Measurements from ENCODE around the gene SSTR4. TPM values are rescaled to one million over a fixed set of nuclear protein-coding genes. Genes with fewer than 3 reads are reported as not detected.

SSTR4 gene
- total RNA-seq, 1 experiment from 2014 or later: not detected

- CTCF ChIA-PET: no interaction called here
- no peak overlapping the region for H3K4me3 ChIP-seq (ENCODE audit: low read depth in 2 of 2, low read length in 2 of 2)
- intact Hi-C loops (cut with micrococcal nuclease; ENCODE audit: unreplicated experiment) (no loop called here), in situ Hi-C loops (cut with HindIII; ENCODE audit: low pct_unique_long_range_greater_than_20kb, low sequenced_read_pairs) (no loop called here)
- H3K4me1 ChIP-seq (ENCODE audit: control insufficient read depth, insufficient read depth, low read length): no peaks in the 10 kb centered on the region
- ATAC-seq (no peak), DNase-seq (ENCODE audit: low read depth, low spot score) (no peak)
- H3K9me3 ChIP-seq (ENCODE audit: control insufficient read depth, insufficient read depth, low read depth, low read length): no peaks in the 10 kb centered on the region
- H3K36me3 ChIP-seq (ENCODE audit: control insufficient read depth, insufficient read depth, low read length): no peaks in the 10 kb centered on the region
- H3K27ac ChIP-seq (ENCODE audit: low read length): no peak overlapping the region
- no TSS peak for BruUV-seq (replicated peaks)
- TF ChIP-seq TCF7L2 (IDR thresholded peaks at IDR 0.05; ENCODE audit: low read depth, low read length) (no peak), CTCF (IDR thresholded peaks at IDR 0.05) (no peak), POLR2AphosphoS5 (IDR thresholded peaks at IDR 0.05; ENCODE audit: low read depth, low read length) (no peak), SIN3A (IDR thresholded peaks at IDR 0.05; ENCODE audit: borderline replicate concordance, insufficient read depth, low read depth, low read length) (no peak), REST (IDR thresholded peaks at IDR 0.05; ENCODE audit: insufficient read depth in 1 of 2, low read depth in 2 of 2, low read length in 1 of 2) (no peak)
- peaks cover 5% of the 10 kb centered on the region for H3K27me3 ChIP-seq (ENCODE audit: control insufficient read depth, insufficient read depth, low read length)
- POLR2A ChIA-PET: no interaction called here
These were observed 7.4 kb upstream of the SSTR4 start for GRCh38 chr20:23027721-23028120.

GRCh38 chr20:23028392-23028791 is 6.7 kb upstream of the SSTR4 start:
- Histone ChIP-seq H3K27me3 (ENCODE audit: control insufficient read depth, insufficient read depth, low read length) (peaks cover 5% of the 10 kb centered on the region), H3K36me3 (ENCODE audit: control insufficient read depth, insufficient read depth, low read length) (no peaks in the 10 kb centered on the region), H3K4me3 (ENCODE audit: low read depth in 2 of 2, low read length in 2 of 2) (no peak overlapping the region), H3K9me3 (ENCODE audit: control insufficient read depth, insufficient read depth, low read depth, low read length) (no peaks in the 10 kb centered on the region), H3K27ac (ENCODE audit: low read length) (no peak overlapping the region), H3K4me1 (ENCODE audit: control insufficient read depth, insufficient read depth, low read length) (no peaks in the 10 kb centered on the region)
- in situ Hi-C loops (cut with HindIII; ENCODE audit: low pct_unique_long_range_greater_than_20kb, low sequenced_read_pairs) (no loop called here), intact Hi-C loops (cut with micrococcal nuclease; ENCODE audit: unreplicated experiment) (no loop called here)
- BruUV-seq (replicated peaks): no TSS peak
- DNase-seq (ENCODE audit: low read depth, low spot score) (no peak), ATAC-seq (no peak)
- CTCF ChIA-PET: no interaction called here
- TF ChIP-seq REST (IDR thresholded peaks at IDR 0.05; ENCODE audit: insufficient read depth in 1 of 2, low read depth in 2 of 2, low read length in 1 of 2): no peak
- TF ChIP-seq CTCF (IDR thresholded peaks at IDR 0.05): no peak
- TF ChIP-seq SIN3A (IDR thresholded peaks at IDR 0.05; ENCODE audit: borderline replicate concordance, insufficient read depth, low read depth, low read length): no peak
- TF ChIP-seq POLR2AphosphoS5 (IDR thresholded peaks at IDR 0.05; ENCODE audit: low read depth, low read length): no peak
- TF ChIP-seq TCF7L2 (IDR thresholded peaks at IDR 0.05; ENCODE audit: low read depth, low read length): no peak
- POLR2A ChIA-PET: no interaction called here

All from Panc1 (cell line).